KG1 (cell line): ENCODE results near the gene ZCCHC14.

ENCODE experiments used
- DNase-seq: peaks from one replicate; lab custom pipeline; 2025; lab: John Stamatoyannopoulos, UW

The ZCCHC14 gene

DNA sequence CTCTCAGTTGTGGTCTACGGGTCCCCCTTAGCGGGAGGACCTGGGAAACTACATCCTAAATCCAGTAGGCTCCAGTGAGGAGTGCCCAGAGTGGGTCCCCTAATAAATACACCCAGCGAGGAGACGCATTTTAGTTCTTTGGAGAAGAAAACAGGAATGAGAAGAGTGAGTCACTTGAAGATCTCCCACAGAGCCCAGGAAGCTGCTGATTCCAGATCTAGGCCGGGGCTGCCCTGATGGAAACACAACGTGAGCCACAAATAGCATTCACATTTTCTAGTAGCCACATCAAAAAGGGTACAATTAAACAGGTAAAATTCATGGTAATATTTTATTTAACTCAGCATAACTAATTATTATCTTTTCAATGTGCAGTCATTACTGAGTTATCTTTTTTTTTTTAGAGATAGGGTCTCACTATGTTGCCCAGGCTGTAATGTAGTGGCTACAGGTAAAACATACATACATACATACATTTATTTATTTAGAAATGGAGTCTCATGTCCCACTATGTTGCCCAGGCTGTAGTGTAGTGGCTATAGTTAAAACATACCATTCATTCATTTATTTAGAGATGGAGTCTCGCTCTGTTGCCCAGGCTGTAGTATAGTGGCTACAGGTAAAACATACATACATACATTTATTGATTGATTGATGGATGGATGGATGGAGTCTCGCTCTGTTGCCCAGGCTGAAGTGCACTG lies 130.8 kb downstream of the ZCCHC14 start:
- no peak for DNase-seq

DNA sequence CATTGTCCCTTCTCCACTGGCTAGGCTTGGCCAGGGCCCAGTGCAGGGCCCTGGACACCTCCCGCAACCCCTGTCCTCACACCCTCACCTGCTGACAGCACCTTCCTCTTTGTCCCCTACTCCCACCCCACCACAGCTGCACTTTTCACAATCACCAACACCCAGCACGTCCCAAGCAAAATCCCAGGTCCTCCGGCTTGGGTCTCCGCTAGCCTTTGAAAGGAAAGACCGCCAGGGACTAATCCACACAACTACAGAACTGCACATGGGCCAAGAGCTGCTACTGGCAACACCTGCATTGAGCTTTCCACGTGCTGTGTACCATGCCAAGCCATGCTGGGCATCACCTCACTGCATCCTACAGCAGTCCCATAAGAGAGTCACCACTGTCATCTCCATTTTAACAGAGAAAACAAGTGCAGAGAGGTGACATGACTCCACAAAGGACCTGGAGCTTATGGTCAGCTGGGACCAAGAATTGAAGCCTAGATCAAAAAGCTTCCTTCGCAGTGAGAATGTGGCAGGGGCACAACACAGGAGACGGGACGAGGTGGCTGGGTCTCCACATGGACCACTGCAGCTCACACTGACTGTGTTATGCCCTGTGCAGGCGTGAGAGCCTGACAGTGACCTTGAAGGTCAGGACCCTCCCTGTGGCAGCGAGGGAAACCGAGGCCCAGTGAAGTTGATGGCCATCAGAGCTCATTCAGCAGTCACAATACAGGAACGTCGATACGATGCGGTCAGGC lies 131.8 kb downstream of the ZCCHC14 start:
- DNase-seq, result no peak

DNA sequence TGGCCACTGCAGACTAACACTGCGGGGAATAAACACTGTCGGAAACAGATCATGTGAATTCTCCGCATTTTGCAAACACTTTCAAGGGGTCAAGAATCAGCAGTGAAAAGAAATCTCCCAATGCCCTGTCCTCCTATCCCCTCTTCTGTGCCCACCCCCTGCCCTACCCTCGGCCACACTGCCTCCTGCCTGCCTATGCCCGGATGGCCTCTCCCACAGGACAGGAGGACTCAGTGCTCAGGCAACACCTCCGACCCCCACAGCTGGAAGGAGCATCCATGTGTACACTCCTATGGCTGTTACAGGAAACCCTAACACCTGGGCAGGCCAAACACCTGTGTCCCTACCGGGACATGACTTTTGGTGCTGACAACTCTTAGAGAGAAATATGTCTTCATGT lies 133.7 kb downstream of the ZCCHC14 start:
- no peak for DNase-seq

DNA sequence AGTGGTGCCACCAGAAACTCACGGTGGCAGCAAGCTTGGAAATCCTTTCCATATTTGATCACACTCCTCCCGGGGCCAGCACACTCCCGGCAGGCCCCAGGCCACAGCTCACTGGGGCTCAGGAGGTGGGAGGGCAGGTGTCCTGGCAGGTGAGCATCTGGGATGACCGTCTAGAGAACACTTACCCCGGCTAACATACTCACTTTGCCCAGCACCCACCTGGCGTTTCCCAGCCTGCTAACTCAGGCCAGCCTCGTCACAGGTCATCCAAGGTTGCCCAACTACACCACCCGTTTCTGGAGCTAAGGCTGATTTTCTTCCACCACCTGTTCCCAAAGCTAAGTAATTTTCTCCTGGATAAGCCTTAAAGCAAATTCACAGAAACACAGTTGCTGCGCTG lies 134.1 kb downstream of the ZCCHC14 start:
- no peak for DNase-seq

DNA sequence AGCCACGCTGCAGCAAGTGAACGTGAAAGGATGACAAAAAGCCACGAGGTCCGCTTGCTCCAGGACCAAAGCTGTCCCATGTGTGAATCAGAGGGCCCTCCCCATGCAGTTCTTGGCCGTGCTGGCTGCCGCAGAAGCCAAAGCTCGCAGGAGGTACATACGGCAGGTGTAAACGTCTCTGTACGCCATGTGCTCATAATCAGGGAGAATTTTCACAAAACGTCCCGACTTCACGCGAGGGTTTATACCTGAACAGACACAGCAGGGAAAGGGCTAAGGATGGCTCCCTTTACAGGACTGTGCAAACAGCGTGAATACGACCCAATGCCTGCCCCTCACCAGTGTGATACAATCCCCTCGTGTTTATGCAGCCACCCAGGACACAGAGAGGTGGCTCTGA lies 134.6 kb downstream of the ZCCHC14 start:
- DNase-seq, result no peak

DNA sequence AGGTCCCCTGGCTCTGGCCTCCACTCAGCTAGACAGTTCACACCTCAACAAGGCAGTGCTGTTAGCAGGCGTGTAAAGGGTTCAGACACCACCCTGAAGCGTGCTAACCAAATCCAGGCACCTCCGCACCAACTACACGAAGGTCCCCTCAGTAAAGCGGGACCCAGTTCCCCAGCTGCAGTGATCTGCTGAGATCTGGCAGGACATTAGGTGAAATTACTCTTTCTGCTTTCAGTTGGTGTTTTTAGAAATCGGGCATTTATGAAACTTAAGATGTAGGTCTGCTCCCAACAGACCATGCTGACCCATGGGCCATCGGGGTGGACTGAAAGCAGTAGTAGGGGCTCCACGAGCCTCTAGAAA lies 136.4 kb downstream of the ZCCHC14 start:
- DNase-seq, result no peak
